Smooth muscle cell (in vitro differentiated cells): ENCODE measurements around the gene MRPL27. TPM values are rescaled to one million over a fixed set of nuclear protein-coding genes. Genes with fewer than 3 reads are reported as not detected.

Source experiments
- DNase-seq: peaks from one replicate; lab custom pipeline; 2025; ENCODE audit not compliant: unreplicated experiment; lab: John Stamatoyannopoulos, UW
- H2AFZ ChIP-seq: fragments of 200-600 bp; sonication (generic); 2 replicates; pipeline ENCODE4 v1.6.0; 2016; ENCODE audit warnings: antibody characterized with exemption, low read depth, mild to moderate bottlenecking
- H3F3A ChIP-seq: fragments of 200-600 bp; sonication (generic); 2 replicates; pipeline ENCODE4 v1.6.0; 2017; ENCODE audit warnings: antibody characterized with exemption, low read depth
- H3K27ac ChIP-seq: fragments of 200-600 bp; sonication (generic); 2 replicates; pipeline ENCODE4 v1.5.1; 2016; ENCODE audit warnings: low read depth, mild to moderate bottlenecking
- H3K27me3 ChIP-seq: fragments of 200-600 bp; sonication (generic); 2 replicates; pipeline ENCODE4 v1.6.1; 2016; ENCODE audit warnings: low read depth, mild to moderate bottlenecking
- H3K36me3 ChIP-seq: fragments of 200-600 bp; sonication (generic); 2 replicates; pipeline ENCODE4 v1.5.1; 2016; ENCODE audit warnings: low read depth
- H3K4me1 ChIP-seq: fragments of 200-600 bp; sonication (generic); 2 replicates; pipeline ENCODE4 v1.5.1; 2016; ENCODE audit warnings: low read depth
- H3K4me2 ChIP-seq: fragments of 200-600 bp; sonication (generic); 2 replicates; pipeline ENCODE4 v1.6.0; 2016; ENCODE audit warnings: mild to moderate bottlenecking
- H3K4me3 ChIP-seq: fragments of 200-600 bp; sonication (generic); 2 replicates; pipeline ENCODE4 v1.5.1; 2016; ENCODE audit warnings: mild to moderate bottlenecking
- H3K79me2 ChIP-seq: fragments of 200-600 bp; sonication (generic); 2 replicates; pipeline ENCODE4 v1.6.0; 2016; ENCODE audit warnings: low read depth, mild to moderate bottlenecking
- H3K9ac ChIP-seq: fragments of 200-600 bp; sonication (generic); 2 replicates; pipeline ENCODE4 v1.6.0; 2016; ENCODE audit warnings: low read depth
- H3K9me3 ChIP-seq: fragments of 200-600 bp; sonication (generic); replicated peaks from 2 replicates; pipeline ENCODE4 v1.5.1; 2016; ENCODE audit warnings: low read depth
- H4K20me1 ChIP-seq: fragments of 200-600 bp; sonication (generic); 2 replicates; pipeline ENCODE4 v1.6.0; 2016; ENCODE audit warnings: low read depth
- WGBS: methylation state at CpG from one replicate; pipeline ENCODE4 v1.1.7; 2016; ENCODE audit warnings: low lambda C conversion rate; 5-methylcytosine and 5-hydroxymethylcytosine counted together
- polyA plus RNA-seq: library from polyadenylated mRNA; unstranded; fragments of >200 nt; fragmentation: Nextera tagmentation; extraction: Ambion mirVana; gene quantifications from 2 replicates; pipeline ENCODE4 v1.2.1, GENCODE V29; 2016
- total RNA-seq: library from RNA; depleted of rRNA; stranded (reverse); fragments of >200 nt; gene quantifications from 2 replicates; pipeline ENCODE4 v1.2.3, GENCODE V29; 2014
- TF ChIP-seq, protein P1 (sequence below): fragments of 200-600 bp; sonication (generic); IDR thresholded peaks from 2 replicates; pipeline ENCODE4 v1.5.1; 2017; ENCODE audit warnings: borderline replicate concordance, mild to moderate bottlenecking, antibody characterized with exemption; ENCODE audit not compliant: insufficient read depth, poor library complexity, severe bottlenecking

MRPL27 gene
- total and polyA plus RNA-seq, 2 experiments from 2014 or later, result 62.8 to 138 TPM

DNA sequence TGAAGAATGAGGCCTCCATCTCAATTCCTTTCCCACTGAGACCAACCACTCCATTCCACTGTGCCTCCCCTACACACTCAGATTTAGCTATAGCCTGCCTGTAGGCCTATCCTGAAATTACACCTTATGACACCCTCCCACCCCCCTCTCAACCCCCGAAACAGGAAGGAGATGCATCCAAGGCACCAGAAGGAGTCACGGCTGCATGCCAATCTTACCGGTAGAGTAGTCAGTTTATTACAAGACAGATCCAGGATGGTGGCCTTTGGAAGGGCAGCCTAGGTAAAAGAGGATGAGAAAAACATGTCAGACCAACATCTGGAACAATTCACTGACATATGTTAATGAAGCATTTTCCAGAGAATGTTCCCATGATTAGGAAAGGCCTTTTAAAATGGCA is 21.7 kb upstream of the MRPL27 start:
- WGBS, result 59% methylated on average over 3 of the region's 3 CpGs

DNA sequence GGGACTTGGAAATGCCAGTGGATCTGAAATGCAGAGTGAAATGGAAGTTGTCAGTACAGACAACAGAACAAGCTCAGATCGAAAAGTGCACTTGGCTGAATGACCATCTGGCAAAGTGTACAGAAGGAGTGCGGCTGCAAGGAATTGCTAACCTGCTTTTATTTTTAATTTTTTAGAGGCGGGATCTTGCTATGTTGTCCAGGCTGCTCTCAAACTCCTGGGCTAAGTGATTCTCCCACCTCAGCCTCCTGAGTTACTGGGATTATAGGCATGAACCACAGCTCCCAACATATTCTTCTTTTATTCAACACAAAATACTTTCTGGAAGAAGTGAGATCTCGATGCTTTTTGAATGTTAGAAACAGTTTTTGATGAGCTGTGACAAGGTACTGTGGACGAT is 20.7 kb upstream of the MRPL27 start:
- no peaks in the 10 kb centered on the region for H3K27me3 ChIP-seq
- H3K9me3 ChIP-seq, result no peaks in the 10 kb centered on the region
- H3K27ac ChIP-seq, result no peak overlapping the region
- H4K20me1 ChIP-seq, result peaks cover 78% of the 10 kb centered on the region
- WGBS, result 97% methylated on average over 5 of the region's 5 CpGs
- peaks cover 57% of the 10 kb centered on the region for H3K79me2 ChIP-seq
- H3K4me2 ChIP-seq, result no peak overlapping the region
- DNase-seq, result no peak
- peaks cover 11% of the 10 kb centered on the region for H3K36me3 ChIP-seq
- no peaks in the 10 kb centered on the region for H3K4me1 ChIP-seq
- peaks cover 6% of the 10 kb centered on the region for H3F3A ChIP-seq
- no peak overlapping the region for H2AFZ ChIP-seq
- no peak overlapping the region for H3K4me3 ChIP-seq
- no peak overlapping the region for H3K9ac ChIP-seq
- TF ChIP-seq, protein P1, sequence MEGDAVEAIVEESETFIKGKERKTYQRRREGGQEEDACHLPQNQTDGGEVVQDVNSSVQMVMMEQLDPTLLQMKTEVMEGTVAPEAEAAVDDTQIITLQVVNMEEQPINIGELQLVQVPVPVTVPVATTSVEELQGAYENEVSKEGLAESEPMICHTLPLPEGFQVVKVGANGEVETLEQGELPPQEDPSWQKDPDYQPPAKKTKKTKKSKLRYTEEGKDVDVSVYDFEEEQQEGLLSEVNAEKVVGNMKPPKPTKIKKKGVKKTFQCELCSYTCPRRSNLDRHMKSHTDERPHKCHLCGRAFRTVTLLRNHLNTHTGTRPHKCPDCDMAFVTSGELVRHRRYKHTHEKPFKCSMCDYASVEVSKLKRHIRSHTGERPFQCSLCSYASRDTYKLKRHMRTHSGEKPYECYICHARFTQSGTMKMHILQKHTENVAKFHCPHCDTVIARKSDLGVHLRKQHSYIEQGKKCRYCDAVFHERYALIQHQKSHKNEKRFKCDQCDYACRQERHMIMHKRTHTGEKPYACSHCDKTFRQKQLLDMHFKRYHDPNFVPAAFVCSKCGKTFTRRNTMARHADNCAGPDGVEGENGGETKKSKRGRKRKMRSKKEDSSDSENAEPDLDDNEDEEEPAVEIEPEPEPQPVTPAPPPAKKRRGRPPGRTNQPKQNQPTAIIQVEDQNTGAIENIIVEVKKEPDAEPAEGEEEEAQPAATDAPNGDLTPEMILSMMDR, result no peak

More for the DNA sequence above, 21.7 kb upstream of the MRPL27 start:
- Histone ChIP-seq H3F3A (no peaks in the 10 kb centered on the region), H4K20me1 (peaks cover 68% of the 10 kb centered on the region), H2AFZ (no peak overlapping the region), H3K27me3 (no peaks in the 10 kb centered on the region), H3K4me1 (no peaks in the 10 kb centered on the region), H3K4me2 (peak overlapping the region; percentile 94), H3K27ac (no peak overlapping the region), H3K9ac (no peak overlapping the region), H3K4me3 (peak overlapping the region; percentile 90), H3K36me3 (peaks cover 10% of the 10 kb centered on the region), H3K9me3 (no peaks in the 10 kb centered on the region), H3K79me2 (peaks cover 49% of the 10 kb centered on the region)
- no peak for DNase-seq
- TF ChIP-seq, protein P1, result no peak

DNA sequence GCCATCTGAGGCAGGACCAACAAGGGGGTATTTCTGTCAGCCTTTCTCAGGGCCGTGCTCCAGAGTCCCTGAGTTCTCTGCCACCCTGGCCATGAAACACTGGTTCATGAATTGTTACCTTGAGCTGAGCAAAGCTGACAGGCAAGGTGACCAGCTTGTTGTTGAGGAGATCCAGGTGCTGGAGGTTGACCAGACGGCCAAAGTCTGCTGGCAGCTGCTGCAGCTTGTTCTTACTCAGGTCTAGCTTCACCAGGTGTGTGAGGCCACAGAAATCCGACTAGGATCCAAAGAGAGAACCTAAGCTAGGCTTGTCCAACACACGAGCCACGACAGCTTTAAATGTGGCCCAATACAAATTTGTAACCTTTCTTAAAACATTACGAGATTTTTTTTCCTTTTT is 19.6 kb upstream of the MRPL27 start:
- DNase-seq, result no peak
- Histone ChIP-seq H3K9me3 (no peaks in the 10 kb centered on the region), H2AFZ (no peak overlapping the region), H3K4me3 (no peak overlapping the region), H3K27ac (no peak overlapping the region), H4K20me1 (peaks cover 89% of the 10 kb centered on the region), H3K36me3 (peaks cover 18% of the 10 kb centered on the region), H3F3A (peaks cover 12% of the 10 kb centered on the region), H3K27me3 (no peaks in the 10 kb centered on the region), H3K9ac (no peak overlapping the region), H3K79me2 (peaks cover 57% of the 10 kb centered on the region), H3K4me2 (no peak overlapping the region), H3K4me1 (no peaks in the 10 kb centered on the region)
- WGBS, result 96% methylated on average over 6 of the region's 6 CpGs
- TF ChIP-seq, protein P1, result no peak

DNA sequence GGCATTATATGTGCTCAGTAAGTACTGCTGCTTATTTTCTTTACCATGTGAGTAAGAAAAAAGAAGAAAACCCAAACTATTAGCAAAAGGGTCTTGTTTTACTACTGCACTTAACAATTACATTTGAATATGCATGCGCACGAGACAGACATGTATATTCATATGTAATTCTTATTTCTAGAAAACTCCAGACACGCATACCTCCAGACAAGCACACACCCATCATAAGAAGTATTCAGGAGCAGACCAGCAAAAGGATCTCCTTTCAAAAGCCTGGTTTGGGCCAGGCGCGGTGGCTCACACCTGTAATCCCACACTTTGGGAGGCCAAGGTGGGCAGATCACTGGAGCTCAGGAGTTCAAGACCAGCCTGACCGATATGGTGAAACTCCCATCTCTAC is 16.6 kb upstream of the MRPL27 start:
- H3K27ac ChIP-seq, result no peak overlapping the region
- TF ChIP-seq, protein P1, result no peak
- no peaks in the 10 kb centered on the region for H3K4me1 ChIP-seq
- DNase-seq, result no peak
- H2AFZ ChIP-seq, result no peak overlapping the region
- H3K36me3 ChIP-seq, result peaks cover 32% of the 10 kb centered on the region
- WGBS, result 98% methylated on average over 6 of the region's 6 CpGs
- H3K9me3 ChIP-seq, result no peaks in the 10 kb centered on the region
- peaks cover 96% of the 10 kb centered on the region for H4K20me1 ChIP-seq
- no peak overlapping the region for H3K4me2 ChIP-seq
- H3K4me3 ChIP-seq, result no peak overlapping the region
- peaks cover 23% of the 10 kb centered on the region for H3F3A ChIP-seq
- H3K27me3 ChIP-seq, result no peaks in the 10 kb centered on the region
- H3K9ac ChIP-seq, result no peak overlapping the region
- peaks cover 29% of the 10 kb centered on the region for H3K79me2 ChIP-seq
